ENCODE results near the gene SH3TC1. TPM values are rescaled to one million over a fixed set of nuclear protein-coding genes. Genes with fewer than 3 reads are reported as not detected.

Gene SH3TC1
- total RNA-seq, result 82.8 and 147 TPM in 2 replicates

DNA sequence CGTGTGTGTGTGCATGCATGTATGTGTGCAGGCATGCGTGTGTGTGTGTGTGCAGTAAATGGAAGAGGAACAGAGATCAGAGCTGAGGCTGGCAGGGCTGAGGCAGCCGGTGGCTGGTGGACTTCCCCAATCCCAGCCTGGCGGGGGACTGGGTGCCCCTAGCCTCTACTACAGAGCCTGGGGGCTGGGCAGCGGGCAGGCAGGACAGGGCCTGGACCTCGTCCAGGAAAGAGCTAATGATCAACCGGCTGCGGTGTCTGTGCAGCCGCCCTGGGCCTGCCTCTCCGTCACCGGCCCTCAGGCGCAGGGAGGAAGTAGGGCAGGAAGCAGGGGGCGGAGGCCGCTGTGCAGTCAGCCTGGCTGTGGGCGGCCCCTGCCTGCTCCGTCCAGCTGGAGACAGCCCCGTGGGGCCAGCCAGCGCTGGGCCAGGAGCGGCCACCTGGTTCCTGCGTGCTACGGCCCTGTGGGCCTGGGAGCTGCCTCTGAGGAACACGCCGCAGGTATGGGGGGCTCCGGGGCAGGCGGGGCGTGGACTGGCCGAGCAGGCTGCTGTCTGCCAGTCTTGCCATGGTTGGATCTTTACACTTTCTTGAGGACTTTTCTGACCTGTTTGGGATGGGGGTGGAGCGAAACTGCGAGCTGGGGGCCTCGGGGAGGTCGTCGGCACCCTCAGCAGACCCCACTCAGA is at the start of gene SH3TC1:
TSS of gene SH3TC1 (plus strand) at position 385 of the 688 bp plus-strand sequence. CDS start 5,905 bp downstream, outside the sequence.
- DNase-seq (ENCODE audit: low read depth in 2 of 2), result peak; percentile 90 to 98

DNA sequence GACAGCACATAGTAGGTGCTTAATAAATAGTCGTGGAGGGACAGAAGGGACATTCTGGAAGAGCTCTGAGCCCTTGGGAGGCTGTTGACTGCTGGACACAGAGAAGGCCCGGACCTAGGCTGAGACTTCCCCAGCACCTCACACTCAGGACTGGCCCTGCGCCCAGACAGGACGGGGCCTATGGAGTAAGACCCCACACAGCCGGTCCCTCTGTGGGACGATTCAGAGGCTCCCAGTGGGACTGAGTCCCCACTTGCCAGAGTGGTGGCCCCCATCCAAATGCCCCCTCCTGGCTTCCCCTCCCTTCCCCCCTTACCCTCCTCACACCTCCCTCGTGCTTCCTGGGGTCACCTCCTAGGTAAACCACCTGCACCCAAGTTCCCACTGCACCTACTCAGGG is 49.4 kb upstream of the SH3TC1 start:
- DNase-seq (ENCODE audit: low read depth in 2 of 2), result no peak

GRCh38 chr4:8150152-8151090 is 48.7 kb upstream of the SH3TC1 start:
- no peak for DNase-seq (ENCODE audit: low read depth in 2 of 2)

GRCh38 chr4:8151165-8151650 is 47.9 kb upstream of the SH3TC1 start:
- no peak for DNase-seq (ENCODE audit: low read depth in 2 of 2)

DNA sequence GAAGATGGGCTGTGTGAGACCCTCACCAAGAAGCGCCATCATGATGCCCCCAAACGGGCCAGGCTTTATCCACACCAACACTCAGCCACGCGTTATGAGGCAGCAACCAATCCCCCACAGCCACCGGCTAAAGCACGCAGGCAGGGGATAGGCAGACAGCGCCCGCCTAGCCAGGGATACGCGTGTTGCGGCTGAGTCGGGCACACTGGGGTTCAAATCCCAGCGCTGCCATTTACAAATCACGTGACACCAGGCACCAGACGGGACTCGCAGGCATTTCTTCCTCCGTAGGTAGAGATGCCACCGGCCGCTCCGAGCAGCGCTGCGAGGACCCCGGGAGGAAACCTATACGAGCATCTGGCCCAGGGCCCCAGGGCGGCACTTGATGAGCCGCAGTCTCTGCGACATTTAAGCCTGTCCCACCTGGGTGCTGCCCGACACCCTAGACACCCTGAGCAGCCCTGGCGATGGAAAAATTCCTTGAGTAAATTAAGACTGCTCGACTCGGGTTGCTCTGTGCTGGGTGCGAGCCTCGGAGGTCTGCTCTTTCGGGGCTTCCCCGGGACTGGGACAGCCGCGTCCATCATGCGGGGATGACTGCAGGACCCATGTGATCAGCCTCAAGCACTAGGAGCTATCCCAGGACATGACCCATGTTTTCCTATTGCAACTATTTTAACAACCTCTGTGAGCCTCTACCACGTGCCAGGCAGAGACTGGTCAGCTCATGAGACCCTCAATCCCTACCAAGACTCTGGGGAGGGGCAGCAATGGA is 46.8 kb upstream of the SH3TC1 start:
- no peak for DNase-seq (ENCODE audit: low read depth in 2 of 2)

GRCh38 chr4:8152865-8153257 is 46.2 kb upstream of the SH3TC1 start:
- no peak for DNase-seq (ENCODE audit: low read depth in 2 of 2)

- DNase-seq (ENCODE audit: low read depth in 2 of 2), result no peak
Measured at GRCh38 chr4:8153441-8153840, 45.6 kb upstream of the SH3TC1 start.

- DNase-seq (ENCODE audit: low read depth in 2 of 2), result no peak
Measured at GRCh38 chr4:8155048-8155447, 44.0 kb upstream of the SH3TC1 start.

GRCh38 chr4:8155660-8156421 is 43.2 kb upstream of the SH3TC1 start:
- no peak for DNase-seq (ENCODE audit: low read depth in 2 of 2)

DNA sequence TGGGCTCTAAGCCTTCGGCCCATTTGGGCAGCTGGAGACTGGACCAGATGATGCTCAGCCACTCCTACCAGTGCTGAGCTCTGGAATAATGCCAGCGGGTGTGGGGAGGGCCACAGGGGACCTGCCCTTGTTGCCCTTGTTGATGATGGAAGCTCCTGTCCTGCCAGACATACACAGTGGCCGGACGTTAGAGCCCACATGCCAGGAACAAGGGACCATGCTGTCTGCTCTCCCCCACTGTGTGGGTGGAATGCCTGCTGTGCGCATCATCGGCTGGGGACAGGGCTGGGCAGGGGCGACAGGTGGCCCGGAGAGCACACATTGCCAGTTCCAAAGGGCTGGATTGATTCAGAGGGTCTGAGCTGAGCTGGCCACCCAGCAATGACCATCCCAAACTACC is 42.5 kb upstream of the SH3TC1 start:
- DNase-seq (ENCODE audit: low read depth in 2 of 2), result peak in 1 of 2 donors; percentile 25

GRCh38 chr4:8157496-8157895 is 41.6 kb upstream of the SH3TC1 start:
- no peak for DNase-seq (ENCODE audit: low read depth in 2 of 2)

DNA sequence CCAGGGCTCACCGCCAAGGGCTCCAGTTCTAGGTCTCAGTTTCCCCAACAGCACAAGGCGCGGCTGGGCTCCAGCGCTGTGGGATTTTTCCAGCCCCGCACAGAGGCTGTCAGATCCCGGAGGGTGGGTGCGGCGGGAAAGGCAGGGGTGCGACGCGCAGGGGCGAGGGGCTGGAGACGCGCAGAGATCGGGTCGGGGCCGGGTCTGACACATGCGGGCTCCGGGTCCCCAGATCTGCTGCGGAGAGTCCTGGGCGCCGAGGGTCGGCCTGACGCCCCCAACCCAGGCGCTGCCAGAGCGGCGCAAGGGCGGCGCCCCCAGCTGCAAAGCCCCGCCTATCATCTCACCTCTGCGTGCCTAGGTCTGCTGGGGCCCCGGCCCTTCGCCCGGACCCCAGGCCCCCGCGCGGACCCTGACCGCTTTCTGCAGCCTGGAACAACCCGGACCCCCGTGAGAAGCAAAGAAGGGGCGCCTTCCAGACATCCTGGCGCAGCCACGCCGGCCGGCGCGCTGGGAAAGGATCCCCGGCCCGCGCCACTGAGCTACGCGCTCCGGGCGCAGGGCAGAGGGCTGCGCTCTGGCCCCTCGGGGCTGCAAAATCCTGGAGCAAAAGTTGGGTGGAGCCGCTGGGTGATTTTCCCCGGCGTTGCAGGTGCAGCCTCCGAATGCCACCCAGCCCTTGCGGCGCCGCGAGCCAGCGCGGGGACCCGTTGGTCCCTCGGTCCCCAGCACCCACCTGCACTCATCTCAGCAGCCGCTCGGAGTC is 41.0 kb upstream of the SH3TC1 start:
- no peak for DNase-seq (ENCODE audit: low read depth in 2 of 2)

DNA sequence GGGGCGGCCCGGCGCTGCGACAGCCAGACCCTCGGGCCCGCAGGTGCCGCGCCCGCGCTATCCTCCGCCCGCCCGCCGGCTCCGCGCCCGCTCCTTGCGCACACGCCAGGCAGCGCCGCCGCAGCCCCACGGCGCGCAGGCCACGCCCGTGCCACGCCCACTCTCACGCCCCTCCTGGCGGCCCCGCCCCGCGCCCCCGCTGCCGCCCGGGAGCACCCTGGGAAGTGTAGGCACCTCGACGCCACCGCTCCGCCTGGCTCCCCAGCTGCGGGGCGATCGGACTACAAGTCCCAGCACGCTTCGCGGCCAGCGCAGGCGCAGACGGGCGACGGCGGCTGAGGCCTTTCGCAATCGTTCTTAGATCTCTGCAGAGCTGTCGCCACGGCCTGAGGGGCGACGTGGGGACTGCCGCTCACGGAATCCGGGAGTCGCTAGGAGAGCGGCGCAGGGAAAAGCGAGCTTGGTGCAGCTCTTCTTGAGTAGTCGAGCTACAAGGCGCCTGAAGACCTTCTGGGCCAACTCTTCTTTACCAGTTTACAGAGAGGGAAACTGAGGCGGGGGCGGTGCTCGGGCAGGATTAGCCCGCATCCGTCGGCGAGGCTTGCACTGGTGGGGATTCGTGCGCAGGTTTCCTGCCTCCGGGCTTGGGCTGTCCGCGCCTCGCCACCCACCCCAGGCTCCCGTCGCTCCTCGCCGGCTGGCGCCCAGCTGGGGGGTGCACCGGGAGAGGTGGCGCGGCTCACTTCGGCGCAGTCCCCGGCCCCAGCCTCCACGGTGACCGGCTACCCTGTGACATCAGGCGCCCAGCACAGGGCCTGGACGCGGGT is 40.2 kb upstream of the SH3TC1 start, which contains the start of gene ABLIM2:
TSS of gene ABLIM2 (minus strand) at position 104 of the 827 bp plus-strand sequence. CDS start 124 bp downstream, outside the sequence.
- DNase-seq (ENCODE audit: low read depth in 2 of 2), result peak; percentile 95 to 99

- DNase-seq (ENCODE audit: low read depth in 2 of 2), result no peak
Measured at GRCh38 chr4:8159537-8160232, 39.4 kb upstream of the SH3TC1 start.

- DNase-seq (ENCODE audit: low read depth in 2 of 2), result no peak
Measured at GRCh38 chr4:8160233-8160560, 38.9 kb upstream of the SH3TC1 start.

GRCh38 chr4:8160572-8160971 is 38.5 kb upstream of the SH3TC1 start:
- no peak for DNase-seq (ENCODE audit: low read depth in 2 of 2)

DNA sequence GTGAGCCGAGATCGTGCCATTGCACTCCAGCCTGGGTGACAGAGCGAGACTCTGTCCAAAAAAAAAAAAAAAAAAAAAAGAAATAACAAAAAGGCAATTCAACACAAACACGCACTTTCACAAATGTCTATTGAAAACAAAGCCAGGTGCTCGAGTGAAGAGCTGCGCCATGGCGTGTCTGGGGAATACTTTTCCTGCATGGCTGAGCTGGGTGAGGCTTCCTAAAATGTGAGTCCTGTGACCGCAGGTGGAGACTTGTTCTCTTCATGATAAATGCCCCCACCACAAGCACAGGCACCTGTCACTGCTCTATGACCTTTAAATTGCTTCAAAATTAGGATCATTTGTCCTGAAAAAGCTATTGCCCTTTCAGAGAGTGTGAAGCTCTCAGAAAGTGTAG is 36.5 kb upstream of the SH3TC1 start:
- no peak for DNase-seq (ENCODE audit: low read depth in 2 of 2)

- no peak for DNase-seq (ENCODE audit: low read depth in 2 of 2)
Measured at GRCh38 chr4:8163026-8163425, 36.1 kb upstream of the SH3TC1 start.

Data from dermis microvascular lymphatic vessel endothelial cell (primary cell).